ENCODE results near the gene TSSK2.

DNA sequence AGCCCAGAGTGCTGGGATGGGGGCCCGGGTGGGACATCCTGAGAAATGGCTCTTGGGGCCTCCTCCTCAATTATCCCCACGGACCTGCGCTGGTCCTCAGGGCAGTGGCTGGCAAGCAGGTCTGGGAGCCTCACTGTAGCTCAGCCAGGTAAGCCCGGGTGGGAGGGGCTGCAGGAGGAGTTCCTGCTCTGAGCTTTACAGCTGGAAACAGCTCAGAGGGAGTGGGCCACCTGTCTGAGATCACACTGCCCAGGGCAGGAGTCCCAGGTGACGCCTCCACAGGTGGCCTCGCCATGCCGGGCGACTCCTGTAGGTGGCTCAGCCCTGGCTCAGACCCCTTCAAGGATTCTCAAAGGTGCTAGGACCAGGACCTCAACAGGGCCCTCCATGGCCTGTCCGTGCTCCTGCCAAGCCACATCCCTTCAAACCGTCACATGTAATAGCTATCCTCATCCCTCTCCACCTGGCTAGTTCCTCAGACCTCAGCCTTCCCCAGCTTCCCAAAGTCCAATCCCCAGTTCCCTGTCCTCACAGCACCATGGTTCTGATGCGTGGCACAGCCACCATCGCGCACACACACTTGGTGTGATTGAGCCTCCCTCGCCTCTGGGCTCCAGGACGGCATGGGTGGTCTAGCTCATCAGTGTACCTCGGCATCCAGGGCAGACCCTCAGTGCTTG is 3.6 kb upstream of the TSSK2 start:
- TF ChIP-seq CTCF (IDR thresholded peaks at IDR 0.05; ENCODE audit: low read depth, low read length) = no peak
- TF ChIP-seq EZH2phosphoT487 (IDR thresholded peaks at IDR 0.05; ENCODE audit: low read depth) = no peak
